ENCODE data around the gene IL1RAPL2. TPM values are rescaled to one million over a fixed set of nuclear protein-coding genes. Genes with fewer than 3 reads are reported as not detected.

Gene IL1RAPL2
- total and polyA plus RNA-seq, 10 of the 15 experiments (the other 5 are each of a cell fraction or from before 2014, with no cell fraction given) = 0.19 TPM; not detected in 9

DNA sequence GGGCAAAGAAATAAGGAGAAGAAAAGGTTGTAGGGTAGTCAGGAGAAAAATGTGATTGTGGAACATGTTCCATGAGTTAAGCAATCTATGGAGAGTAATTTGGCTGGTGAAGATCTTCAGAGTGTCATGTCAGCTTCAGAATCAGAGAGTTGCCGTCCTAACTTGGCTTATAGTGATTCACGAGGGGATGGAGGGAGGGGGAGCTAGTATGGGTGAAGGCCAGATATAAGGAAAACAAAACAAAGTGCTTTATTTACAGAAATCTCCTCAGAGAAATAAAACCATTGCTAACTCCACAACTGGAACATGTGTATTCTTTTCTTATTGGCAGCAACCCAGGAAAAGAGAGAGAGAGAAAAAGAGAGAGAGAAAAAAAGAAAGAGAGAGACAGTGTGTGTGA is 999.9 kb downstream of the IL1RAPL2 start:
- Histone ChIP-seq H3K27me3 (replicated peaks in 1 of 2; ENCODE audit: control insufficient read depth in 2 of 2, insufficient read depth in 2 of 2, low read length in 1 of 2) (no peaks in the 10 kb centered on the region), H3K79me2 (ENCODE audit: control insufficient read depth, insufficient read depth, low read length) (no peaks in the 10 kb centered on the region), H4K20me1 (ENCODE audit: control insufficient read depth, insufficient read depth) (no peaks in the 10 kb centered on the region), H3K9me3 (replicated peaks; ENCODE audit: control insufficient read depth, insufficient read depth, low read length) (no peaks in the 10 kb centered on the region), H3K36me3 (ENCODE audit: control insufficient read depth in 2 of 2, insufficient read depth in 2 of 2, low read length in 1 of 2) (no peaks in the 10 kb centered on the region), H3K9ac (ENCODE audit: control insufficient read depth, insufficient read depth, low read length) (no peak overlapping the region), H3K4me2 (ENCODE audit: control insufficient read depth, insufficient read depth) (no peak overlapping the region), H3K4me1 (ENCODE audit: control insufficient read depth, insufficient read depth, low read length) (no peaks in the 10 kb centered on the region), H3K4me3 (no peak overlapping the region), H2AFZ (ENCODE audit: control insufficient read depth, low read depth, low read length) (no peak overlapping the region), H3K27ac (ENCODE audit: control insufficient read depth, insufficient read depth) (no peak overlapping the region)
- intact Hi-C loops (cut with micrococcal nuclease; ENCODE audit: unreplicated experiment) (no loop called here), in situ Hi-C loops (cut with MboI) (no loop called here)
- 0% methylated on average over 2 of the region's 2 CpGs for WGBS (ENCODE audit: insufficient coverage, insufficient replicate concordance, low lambda C conversion rate, missing lambda C conversion rate)
- TF ChIP-seq, protein P1, sequence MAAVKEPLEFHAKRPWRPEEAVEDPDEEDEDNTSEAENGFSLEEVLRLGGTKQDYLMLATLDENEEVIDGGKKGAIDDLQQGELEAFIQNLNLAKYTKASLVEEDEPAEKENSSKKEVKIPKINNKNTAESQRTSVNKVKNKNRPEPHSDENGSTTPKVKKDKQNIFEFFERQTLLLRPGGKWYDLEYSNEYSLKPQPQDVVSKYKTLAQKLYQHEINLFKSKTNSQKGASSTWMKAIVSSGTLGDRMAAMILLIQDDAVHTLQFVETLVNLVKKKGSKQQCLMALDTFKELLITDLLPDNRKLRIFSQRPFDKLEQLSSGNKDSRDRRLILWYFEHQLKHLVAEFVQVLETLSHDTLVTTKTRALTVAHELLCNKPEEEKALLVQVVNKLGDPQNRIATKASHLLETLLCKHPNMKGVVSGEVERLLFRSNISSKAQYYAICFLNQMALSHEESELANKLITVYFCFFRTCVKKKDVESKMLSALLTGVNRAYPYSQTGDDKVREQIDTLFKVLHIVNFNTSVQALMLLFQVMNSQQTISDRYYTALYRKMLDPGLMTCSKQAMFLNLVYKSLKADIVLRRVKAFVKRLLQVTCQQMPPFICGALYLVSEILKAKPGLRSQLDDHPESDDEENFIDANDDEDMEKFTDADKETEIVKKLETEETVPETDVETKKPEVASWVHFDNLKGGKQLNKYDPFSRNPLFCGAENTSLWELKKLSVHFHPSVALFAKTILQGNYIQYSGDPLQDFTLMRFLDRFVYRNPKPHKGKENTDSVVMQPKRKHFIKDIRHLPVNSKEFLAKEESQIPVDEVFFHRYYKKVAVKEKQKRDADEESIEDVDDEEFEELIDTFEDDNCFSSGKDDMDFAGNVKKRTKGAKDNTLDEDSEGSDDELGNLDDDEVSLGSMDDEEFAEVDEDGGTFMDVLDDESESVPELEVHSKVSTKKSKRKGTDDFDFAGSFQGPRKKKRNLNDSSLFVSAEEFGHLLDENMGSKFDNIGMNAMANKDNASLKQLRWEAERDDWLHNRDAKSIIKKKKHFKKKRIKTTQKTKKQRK (IDR thresholded peaks at IDR 0.05; ENCODE audit: low read depth, low read length) = no peak
- ChIA-PET RAD21 (ENCODE audit: unreplicated experiment) (no interaction called here), SMC1A (ENCODE audit: uncharacterized antibody, unreplicated experiment) (no interaction called here), CTCF (no interaction called here), POLR2A (no interaction called here)
- ATAC-seq (no peak), DNase-seq (ENCODE audit: low read depth, low spot score) (no peak), FAIRE-seq (no peak)
- BruUV-seq (replicated peaks) = no TSS peak

DNA sequence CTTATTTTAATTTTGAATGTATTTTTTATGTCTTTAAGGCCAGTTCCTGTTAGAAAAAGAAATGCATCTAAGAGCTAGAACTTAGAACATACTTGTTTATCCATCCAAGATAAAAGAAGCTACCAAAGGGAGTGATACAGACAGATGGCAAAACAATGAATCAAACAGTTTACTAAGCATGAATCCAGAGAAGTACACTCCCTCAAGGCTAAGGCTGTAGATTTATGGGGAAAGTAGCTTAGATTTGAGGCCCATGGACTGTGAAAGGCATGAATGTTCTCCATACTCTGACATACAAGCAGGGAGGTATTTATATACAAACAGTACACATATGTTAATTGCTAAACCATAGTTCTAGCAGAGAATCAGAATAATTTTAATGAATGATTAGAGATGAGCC is 1001.1 kb downstream of the IL1RAPL2 start:
- no peaks in the 10 kb centered on the region for H3K79me2 ChIP-seq (ENCODE audit: control insufficient read depth, insufficient read depth, low read length)
- no peaks in the 10 kb centered on the region for H4K20me1 ChIP-seq (ENCODE audit: control insufficient read depth, insufficient read depth)
- ChIA-PET POLR2A (no interaction called here), RAD21 (ENCODE audit: unreplicated experiment) (no interaction called here), CTCF (no interaction called here), SMC1A (ENCODE audit: uncharacterized antibody, unreplicated experiment) (no interaction called here)
- no peak overlapping the region for H3K4me2 ChIP-seq (ENCODE audit: control insufficient read depth, insufficient read depth)
- FAIRE-seq (no peak), DNase-seq (ENCODE audit: low read depth, low spot score) (no peak), ATAC-seq (no peak)
- no peaks in the 10 kb centered on the region for H3K4me1 ChIP-seq (ENCODE audit: control insufficient read depth, insufficient read depth, low read length)
- in situ Hi-C loops (cut with MboI) = no loop called here
- no peak for TF ChIP-seq SIN3A (IDR thresholded peaks at IDR 0.05; ENCODE audit: low read depth, low read length)
- intact Hi-C loops (cut with micrococcal nuclease; ENCODE audit: unreplicated experiment) = no loop called here
- H3K9ac ChIP-seq (ENCODE audit: control insufficient read depth, insufficient read depth, low read length) = no peak overlapping the region
- H2AFZ ChIP-seq (ENCODE audit: control insufficient read depth, low read depth, low read length) = no peak overlapping the region
- H3K36me3 ChIP-seq (ENCODE audit: control insufficient read depth in 2 of 2, insufficient read depth in 2 of 2, low read length in 1 of 2) = no peaks in the 10 kb centered on the region
- H3K9me3 ChIP-seq (replicated peaks; ENCODE audit: control insufficient read depth, insufficient read depth, low read length) = no peaks in the 10 kb centered on the region
- no TSS peak for BruUV-seq (replicated peaks)
- no peak overlapping the region for H3K27ac ChIP-seq (ENCODE audit: control insufficient read depth, insufficient read depth)
- no peak overlapping the region for H3K4me3 ChIP-seq
- no peaks in the 10 kb centered on the region for H3K27me3 ChIP-seq (replicated peaks in 1 of 2; ENCODE audit: control insufficient read depth in 2 of 2, insufficient read depth in 2 of 2, low read length in 1 of 2)
